D341Med (cell line): ENCODE data around the gene PPARG.
"Not testable (repeated sequence)": the region's sequence is repeated elsewhere in the genome, so short reads cannot be mapped to it uniquely, and the experiment has no call there.

Source experiments
- DNase-seq: peaks from one replicate; pipeline ENCODE4 v3.0.0; 2012; ENCODE audit warnings: low spot score

Gene PPARG

GRCh38 chr3:12443781-12444522 is 155.1 kb downstream of the PPARG start:
- DNase-seq, result no peak

- no peak for DNase-seq
Observed at GRCh38 chr3:12444582-12445471, 156.0 kb downstream of the PPARG start.

- DNase-seq, result no peak
Observed at GRCh38 chr3:12445523-12446240, 156.8 kb downstream of the PPARG start.

- no peak for DNase-seq
Observed at GRCh38 chr3:12446298-12446697, 157.4 kb downstream of the PPARG start.

- DNase-seq, result no peak
Observed at GRCh38 chr3:12447075-12447474, 158.2 kb downstream of the PPARG start.

GRCh38 chr3:12448404-12449202 is 159.7 kb downstream of the PPARG start:
- DNase-seq, result not testable (repeated sequence)

- no peak for DNase-seq
Observed at GRCh38 chr3:12449889-12450682, 161.2 kb downstream of the PPARG start.

- no peak for DNase-seq
Observed at GRCh38 chr3:12451481-12451880, 162.6 kb downstream of the PPARG start.

- DNase-seq, result no peak
Observed at GRCh38 chr3:12451960-12452359, 163.1 kb downstream of the PPARG start.

- DNase-seq, result no peak
Observed at GRCh38 chr3:12452361-12453330, 163.8 kb downstream of the PPARG start.

GRCh38 chr3:12454076-12454815 is 165.4 kb downstream of the PPARG start:
- no peak for DNase-seq

GRCh38 chr3:12454816-12455121 is 165.9 kb downstream of the PPARG start:
- no peak for DNase-seq

- DNase-seq, result no peak
Observed at GRCh38 chr3:12455740-12456139, 166.9 kb downstream of the PPARG start.

GRCh38 chr3:12456441-12456840 is 167.6 kb downstream of the PPARG start:
- no peak for DNase-seq

- not testable (repeated sequence) for DNase-seq
Observed at GRCh38 chr3:12457380-12457779, 168.5 kb downstream of the PPARG start.

GRCh38 chr3:12458901-12459300 is 170.0 kb downstream of the PPARG start:
- DNase-seq, result no peak

- DNase-seq, result no peak
Observed at GRCh38 chr3:12460127-12460526, 171.3 kb downstream of the PPARG start.

GRCh38 chr3:12461097-12461649 is 172.3 kb downstream of the PPARG start:
- no peak for DNase-seq
